Transverse colon (tissue), 4 donors: ENCODE measurements around the gene PCDH10.

Experiments used
- EP300 ChIP-seq: sonication (generic); formaldehyde crosslinking; IDR thresholded peaks from one replicate; pipeline ENCODE4 v1.6.1; 2017; ENCODE audit warnings: antibody characterized with exemption, low read depth
- POLR2AphosphoS5 ChIP-seq, 3 donors: sonication (generic); formaldehyde crosslinking; IDR thresholded peaks; one replicate each; pipeline ENCODE4 v1.6.1; 2016; ENCODE audit warnings: antibody characterized with exemption in 3 of 3
- TF ChIP-seq, protein P1 (sequence below), 5 experiments: fragments of 200-600 bp in 3 of 5; fragments of 450-650 bp in 2 of 5; sonication (generic) in 3 of 5; IDR thresholded peaks; 1 replicate in 2 of 5; 2 replicates in 3 of 5; pipeline ENCODE4 v1.5.1; 2016 to 2017; ENCODE audit warnings: antibody characterized with exemption in 5 of 5, inconsistent platforms in 3 of 5, mild to moderate bottlenecking in 2 of 5, moderate library complexity in 1 of 5

DNA sequence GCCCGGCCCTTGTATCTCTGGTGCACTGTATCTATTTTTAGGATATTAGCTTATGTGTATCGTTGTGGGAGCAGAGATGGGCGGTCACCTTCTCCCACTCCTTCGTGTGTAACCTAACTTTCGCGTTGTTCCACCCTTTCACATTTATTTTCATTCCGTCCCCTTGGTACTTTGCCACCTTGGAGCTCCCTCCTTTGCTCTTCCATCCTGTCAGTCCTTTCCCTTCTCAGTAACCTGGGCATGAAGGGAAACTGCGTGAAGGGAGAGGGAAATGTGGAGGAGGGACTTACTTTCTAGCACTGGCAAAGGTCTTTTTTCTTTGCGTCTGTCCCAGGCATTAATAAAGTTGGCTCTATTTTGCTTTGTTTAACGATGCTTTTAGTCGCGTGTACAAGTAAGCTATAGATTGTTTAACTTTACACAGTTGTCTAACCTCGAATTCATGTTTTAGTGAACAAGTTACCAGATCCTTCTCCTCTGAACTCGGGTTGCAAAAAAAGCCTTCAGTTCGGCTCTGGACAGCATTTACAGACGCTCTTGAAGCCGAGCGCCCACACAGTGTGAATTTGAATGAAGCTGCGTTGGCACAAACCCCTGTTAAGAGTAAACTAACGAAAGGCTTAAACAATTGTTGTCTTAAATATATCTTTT is 3.9 kb downstream of the PCDH10 start:
- TF ChIP-seq, protein P1, sequence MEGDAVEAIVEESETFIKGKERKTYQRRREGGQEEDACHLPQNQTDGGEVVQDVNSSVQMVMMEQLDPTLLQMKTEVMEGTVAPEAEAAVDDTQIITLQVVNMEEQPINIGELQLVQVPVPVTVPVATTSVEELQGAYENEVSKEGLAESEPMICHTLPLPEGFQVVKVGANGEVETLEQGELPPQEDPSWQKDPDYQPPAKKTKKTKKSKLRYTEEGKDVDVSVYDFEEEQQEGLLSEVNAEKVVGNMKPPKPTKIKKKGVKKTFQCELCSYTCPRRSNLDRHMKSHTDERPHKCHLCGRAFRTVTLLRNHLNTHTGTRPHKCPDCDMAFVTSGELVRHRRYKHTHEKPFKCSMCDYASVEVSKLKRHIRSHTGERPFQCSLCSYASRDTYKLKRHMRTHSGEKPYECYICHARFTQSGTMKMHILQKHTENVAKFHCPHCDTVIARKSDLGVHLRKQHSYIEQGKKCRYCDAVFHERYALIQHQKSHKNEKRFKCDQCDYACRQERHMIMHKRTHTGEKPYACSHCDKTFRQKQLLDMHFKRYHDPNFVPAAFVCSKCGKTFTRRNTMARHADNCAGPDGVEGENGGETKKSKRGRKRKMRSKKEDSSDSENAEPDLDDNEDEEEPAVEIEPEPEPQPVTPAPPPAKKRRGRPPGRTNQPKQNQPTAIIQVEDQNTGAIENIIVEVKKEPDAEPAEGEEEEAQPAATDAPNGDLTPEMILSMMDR (IDR thresholded peaks at IDR 0.05), result no peak
- TF ChIP-seq POLR2AphosphoS5 (IDR thresholded peaks at IDR 0.05) (no peak), EP300 (no peak)
